Measurements from ENCODE around the gene PRPSAP1.
A peak's percentile ranks its signal among the peaks of the same experiment; 100 is the strongest.
"Not testable (repeated sequence)": the region's sequence is repeated elsewhere in the genome, so short reads cannot be mapped to it uniquely, and the experiment has no call there.

Gene PRPSAP1

DNA sequence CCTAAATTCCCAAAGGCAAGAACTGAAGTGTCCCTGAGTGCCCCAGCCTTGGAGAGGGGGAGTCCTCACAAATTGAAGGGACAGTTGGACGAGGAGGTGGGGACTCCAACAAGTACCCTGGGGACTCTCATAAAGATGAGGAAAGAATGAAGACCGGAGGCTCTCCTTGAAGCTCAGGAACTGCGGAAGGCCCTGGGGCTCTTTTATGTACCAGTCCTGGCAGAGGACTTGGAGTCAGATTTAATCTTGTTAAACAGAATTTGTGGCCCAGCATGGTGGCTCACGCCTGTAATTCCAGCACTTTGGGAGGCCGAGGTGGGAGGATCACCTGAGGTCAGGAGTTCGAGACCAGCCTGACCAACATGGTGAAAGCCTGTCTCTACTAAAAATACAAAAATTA, 6.1 kb upstream of the PRPSAP1 start:
- not testable (repeated sequence) for DNase-seq (ENCODE audit: low spot score)

DNA sequence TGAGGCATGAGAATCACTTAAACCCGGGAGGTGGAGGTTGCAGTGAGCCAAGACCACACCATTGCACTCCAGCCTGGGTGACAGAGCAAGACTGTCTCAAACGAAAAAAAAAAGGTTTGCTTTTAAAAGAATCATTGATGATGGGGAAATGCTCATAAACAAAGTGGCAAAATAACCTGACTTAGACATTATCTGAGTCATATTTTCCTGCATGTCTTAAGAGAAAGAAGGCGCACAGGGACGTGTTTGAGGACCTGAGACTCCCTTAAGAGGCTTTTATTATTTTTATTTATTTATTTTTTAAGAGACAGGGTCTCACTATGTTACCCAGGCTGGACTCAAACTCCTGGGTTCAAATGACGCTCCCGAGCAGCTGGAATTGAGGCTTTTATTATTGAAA, 5.7 kb upstream of the PRPSAP1 start:
- DNase-seq (ENCODE audit: low spot score): no peak

DNA sequence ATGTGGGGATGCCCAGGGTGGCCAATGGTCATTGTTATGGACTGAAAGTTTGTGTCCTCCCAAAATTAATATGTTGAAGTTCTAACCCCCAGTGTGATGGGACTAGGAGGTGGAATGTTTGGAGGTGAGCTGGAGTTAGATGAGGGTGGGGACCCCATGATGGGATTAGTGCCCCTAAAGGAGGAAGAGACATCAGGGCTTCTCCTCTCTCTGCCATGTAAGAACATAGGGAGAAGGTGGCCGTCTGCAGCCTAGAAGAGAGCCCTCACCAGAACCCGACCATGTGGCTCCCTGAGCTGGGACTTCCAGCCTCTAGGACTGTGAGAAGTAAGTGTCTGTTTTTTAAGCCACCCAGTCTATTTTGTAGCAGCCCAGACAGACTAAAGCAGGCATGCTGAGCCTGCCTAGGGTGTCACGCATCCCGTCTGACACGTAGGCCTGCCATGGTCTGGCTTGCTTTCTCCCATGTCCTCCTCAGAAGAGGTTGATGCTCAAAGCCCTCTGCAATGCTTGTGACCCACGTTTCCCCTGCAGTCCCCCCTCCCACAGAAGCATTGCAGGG, 4.0 kb upstream of the PRPSAP1 start:
- DNase-seq (ENCODE audit: low spot score): no peak

DNA sequence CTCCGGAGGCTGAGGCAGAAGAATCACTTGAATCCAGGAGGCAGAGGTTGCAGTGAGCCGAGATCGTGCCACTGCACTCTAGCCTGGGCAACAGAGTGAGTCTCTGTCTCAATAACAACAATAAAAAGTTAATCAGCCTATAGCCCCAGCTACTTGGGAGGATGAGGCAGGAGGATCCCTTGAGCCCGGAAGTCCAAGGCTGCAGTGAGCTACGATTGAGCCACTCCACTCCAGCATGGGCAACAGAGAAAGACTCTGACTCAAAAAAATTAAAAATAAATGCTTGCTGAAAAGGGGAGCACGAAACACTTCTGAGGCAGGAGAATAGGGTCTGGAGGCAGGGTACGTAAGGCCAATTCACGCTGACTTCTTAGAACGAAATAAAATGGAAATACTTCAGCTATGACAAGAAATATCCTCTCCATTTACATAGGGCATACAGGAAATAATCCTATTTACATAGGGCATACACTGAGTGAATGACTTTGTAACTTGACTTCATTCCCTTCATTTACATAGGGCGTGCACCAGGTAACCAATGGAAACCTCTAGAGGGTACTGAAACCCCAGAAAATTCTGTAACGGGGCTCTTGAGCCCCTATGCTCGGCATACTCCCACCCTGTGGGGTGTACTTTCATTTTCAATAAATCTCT, 3.2 kb upstream of the PRPSAP1 start:
- DNase-seq (ENCODE audit: low spot score): no peak

DNA sequence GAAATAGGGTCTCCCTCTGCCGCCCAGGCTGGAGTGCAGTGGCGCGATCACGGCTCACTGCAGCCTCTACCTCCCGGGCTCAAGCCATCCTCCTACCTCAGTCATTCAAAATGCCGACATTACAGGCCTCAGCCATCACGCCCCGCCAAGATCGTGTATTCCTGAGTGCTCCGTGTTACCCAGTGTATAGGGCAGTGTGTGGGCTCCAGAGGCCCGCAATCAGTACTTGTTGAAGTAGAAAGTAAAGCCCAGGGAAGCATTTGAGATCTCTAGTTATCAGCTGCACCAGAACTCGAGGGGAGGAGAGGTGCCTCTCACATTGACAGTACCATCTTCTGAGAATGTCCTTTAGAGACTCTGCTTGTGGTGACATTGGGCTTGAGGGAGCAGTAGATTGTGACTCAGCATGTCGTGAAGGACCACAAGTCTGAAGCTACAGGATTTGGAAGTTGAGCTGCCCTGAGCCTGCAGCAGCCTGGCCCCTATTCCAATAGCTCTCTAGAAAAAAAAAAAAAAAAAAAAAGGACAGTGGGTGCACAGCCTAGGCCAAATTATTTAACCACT, 1.1 kb upstream of the PRPSAP1 start:
- no peak for DNase-seq (ENCODE audit: low spot score)

DNA sequence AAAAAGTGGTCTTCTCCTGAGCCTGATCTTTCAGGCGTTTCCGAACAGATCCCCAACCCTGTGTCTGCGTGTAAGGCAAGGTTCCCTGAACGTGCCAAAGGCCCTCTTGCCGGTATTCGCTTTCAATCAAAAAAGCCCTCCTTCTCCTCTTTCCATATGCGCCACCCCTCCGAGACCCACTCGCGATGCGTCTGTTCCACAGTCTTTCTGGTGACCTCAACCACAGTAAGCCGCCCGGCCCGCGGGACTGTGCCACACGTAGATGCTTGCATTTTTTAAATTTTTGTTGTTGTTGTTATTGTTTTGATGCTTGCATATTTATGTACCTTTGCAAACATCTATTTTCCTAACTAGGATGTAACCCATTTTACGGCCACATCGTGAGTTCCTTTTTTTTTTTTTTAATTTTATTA, 607 bp upstream of the PRPSAP1 start:
- DNase-seq (ENCODE audit: low spot score): no peak

DNA sequence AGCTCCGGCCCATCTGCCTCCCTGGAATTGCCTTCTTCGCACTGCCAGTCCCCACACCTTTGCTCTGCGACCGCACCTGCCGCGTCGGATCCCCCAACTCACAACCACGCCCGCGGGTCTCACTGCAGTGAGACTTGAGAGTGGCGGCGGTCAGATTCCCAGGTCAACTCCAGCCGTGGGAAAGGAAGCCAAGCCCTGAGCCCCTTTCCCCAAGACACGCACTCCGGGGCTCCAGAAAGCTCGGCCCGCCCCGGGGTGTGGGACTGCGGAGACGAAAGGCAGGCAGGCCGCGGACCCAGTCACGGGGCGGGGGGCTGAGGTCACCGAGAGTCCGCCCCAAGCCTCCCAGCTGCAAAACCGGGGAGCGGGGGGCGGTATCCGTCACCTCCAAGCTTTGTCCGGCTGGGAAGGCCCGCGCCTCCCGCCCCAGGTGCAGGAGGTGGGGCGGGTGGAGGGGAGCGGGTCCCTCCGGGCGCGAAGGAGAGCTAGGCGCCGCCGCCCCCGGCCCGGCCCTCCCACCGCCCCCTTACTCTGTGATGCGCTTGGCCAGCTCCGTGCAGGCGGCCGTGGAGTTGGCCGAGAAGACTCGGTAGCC, 615 bp downstream of the PRPSAP1 start:
- DNase-seq (ENCODE audit: low spot score): peak; percentile 16

DNA sequence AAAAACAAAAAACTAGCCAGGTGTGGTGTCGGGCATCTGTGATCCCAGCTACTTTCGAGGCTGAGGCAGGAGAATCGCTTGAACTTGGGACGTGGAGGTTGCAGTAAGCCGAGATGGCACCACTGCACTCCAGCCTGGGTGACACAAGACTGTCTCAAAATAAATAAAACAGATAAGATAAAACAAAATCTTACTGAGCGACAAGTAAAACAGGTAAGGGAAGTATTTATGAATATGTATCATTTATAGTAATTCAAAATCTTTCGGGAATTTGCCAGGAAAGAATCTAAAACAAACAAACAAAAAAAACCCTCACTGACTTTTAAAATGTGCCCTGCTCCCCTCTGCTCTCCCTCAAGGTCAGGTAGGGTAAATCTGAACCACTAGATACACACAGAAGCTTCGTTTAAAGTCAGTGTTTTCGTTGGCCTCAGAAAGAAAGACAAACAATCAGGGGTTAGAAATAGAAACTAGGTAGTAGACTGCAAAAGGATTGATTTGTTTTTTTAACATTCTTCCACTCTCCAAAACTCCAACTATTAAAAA, 2.1 kb downstream of the PRPSAP1 start:
- no peak for DNase-seq (ENCODE audit: low spot score)

DNA sequence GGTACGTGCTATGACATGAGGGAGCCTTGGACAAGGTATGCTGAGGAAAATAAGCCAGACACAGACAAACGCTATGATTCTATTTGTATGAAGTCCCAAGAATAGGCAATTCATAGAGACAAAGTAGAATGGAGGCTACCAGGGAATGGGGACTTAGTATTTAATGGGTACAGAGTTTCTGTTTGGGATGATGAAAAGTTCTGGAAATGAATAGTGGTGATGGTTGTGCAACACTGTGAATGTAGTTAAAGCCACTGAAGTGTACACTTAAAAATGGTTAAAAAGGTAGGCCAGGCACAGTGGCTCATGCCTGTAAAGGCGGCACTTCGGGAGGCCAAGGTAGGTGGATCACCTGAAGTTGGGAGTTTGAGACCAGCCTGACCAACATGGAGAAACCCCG, 3.3 kb downstream of the PRPSAP1 start:
- DNase-seq (ENCODE audit: low spot score): no peak

DNA sequence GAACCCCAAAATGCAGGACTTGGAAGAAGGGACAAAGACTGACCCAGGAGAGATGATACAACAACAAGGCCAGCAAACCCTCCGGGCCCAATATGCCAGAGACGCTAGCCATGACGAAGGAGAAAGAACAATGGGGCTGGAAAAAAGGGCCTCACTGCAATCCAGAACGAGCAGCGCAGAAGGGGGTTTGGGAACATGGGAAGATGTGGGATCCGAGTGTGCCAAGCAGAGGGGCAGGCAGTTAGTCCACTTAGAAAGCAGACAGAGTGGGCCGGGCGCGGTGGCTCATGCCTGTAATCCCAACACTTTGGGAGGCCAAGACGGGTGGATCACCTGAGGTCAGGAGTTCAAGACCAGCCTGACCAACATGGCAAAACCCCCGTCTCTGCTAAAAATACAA, 6.8 kb downstream of the PRPSAP1 start:
- DNase-seq (ENCODE audit: low spot score): not testable (repeated sequence)

DNA sequence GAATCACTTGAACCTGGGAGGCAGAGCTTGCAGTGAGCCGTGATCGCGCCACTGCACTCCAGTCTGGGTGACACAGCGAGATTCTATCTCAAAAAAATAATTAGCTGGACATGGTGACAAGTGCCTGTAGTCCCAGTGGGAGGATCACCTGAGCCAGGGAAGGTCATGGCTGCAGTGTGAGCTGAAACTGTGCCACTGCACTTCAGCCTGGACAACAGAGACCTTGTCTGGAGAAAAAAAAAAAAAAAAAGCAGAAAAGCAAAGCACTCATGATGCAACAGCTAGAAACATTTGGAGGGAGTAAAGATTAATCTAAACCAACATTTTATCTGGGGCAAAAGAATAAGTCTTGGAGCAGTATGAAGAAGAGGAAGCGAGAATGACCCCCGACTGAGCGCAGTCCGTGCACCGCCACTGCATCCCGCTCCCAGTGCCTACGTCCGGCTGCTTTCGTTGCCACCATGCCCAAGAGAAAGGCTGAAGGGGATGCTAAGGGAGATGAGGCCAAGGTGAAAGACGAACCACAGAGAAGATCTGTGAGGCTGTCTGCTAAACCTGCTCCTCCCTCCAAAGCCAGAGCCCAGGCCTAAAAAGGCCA, 8.2 kb downstream of the PRPSAP1 start:
- DNase-seq (ENCODE audit: low spot score): no peak

DNA sequence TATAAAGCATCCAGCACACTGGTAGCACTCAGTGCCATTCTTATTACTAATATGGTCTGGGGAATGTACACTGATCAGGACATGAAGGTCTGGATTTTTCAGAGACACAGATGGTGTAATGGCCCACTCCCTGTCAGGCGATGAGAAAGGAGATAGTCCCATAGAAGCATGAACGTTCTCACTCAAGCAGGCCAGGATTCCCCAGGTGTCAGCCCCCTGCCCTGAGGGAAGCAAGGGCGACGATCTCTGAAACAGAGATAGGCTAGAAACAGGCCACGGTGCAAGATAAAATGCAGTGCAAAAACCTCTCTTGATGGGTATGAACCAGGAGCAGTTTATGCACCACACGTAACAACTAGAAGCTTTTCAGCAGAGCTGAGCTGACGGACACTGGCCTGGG, 10.6 kb downstream of the PRPSAP1 start:
- DNase-seq (ENCODE audit: low spot score): no peak

DNA sequence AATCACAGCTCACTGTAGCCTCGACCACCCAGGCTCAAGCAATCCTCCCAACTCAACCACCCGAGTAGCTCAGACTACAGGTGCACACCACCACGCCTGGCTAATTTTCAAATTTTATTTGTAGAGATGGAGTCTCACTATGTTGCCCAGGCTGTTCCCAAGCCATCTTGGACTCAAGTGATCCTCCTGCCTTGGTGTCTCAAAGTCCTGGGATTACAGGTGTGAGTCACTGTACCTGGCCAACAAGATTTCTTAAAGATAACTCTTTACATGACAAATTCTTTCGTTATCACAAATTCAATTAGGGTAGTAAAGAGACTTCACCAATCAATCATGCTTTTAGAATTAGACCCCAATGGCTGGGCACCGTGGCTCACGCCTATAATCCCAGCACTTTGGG, 12.4 kb downstream of the PRPSAP1 start:
- no peak for DNase-seq (ENCODE audit: low spot score)

DNA sequence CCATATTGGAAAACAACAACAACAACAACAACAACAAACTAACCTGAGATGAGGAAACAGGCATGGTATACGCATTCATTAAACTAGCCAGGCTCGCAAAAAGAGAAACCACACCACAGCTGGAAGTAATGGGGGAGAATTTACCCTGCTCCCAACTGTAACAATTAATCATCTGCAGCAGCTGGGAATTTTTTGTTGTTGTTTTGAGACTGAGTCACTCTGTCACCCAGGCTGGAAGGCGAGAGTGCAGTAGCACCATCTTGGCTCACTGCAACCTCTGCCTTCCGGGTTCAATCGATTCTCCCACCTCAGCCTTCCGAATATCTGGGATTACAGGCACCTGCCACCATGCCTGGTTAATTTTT, 16.3 kb downstream of the PRPSAP1 start:
- no peak for DNase-seq (ENCODE audit: low spot score)

DNA sequence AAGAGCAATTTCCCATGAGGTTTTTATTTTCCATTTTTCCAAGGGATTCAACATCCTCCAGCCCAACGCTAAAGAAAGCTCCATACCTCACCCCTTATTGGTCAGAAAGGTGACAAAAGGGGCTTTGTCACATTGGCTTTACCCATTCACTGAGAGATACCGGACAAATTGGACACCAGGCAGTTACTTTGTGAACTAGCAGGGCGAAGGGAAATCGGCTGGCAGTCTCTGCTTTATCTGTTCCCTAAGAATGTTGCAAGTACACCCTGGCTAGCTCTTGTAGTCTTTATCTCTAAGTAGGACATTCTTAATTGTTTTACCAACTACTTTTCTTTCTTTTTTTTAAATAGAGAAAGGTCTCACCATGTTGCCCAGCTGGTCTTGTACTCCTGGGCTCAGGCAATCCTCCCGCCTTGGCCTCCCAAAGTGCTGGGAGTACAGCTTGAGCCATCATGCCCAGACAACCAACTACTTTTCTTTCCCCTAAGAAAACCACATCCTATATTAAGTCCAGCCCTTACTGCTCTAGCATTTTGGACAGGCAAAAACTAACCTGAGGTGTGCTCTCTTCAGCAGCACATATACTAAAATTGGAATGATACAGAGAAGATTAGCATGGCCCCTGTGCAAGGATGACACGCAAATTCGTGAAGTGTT, 16.8 kb downstream of the PRPSAP1 start:
- DNase-seq (ENCODE audit: low spot score): no peak

DNA sequence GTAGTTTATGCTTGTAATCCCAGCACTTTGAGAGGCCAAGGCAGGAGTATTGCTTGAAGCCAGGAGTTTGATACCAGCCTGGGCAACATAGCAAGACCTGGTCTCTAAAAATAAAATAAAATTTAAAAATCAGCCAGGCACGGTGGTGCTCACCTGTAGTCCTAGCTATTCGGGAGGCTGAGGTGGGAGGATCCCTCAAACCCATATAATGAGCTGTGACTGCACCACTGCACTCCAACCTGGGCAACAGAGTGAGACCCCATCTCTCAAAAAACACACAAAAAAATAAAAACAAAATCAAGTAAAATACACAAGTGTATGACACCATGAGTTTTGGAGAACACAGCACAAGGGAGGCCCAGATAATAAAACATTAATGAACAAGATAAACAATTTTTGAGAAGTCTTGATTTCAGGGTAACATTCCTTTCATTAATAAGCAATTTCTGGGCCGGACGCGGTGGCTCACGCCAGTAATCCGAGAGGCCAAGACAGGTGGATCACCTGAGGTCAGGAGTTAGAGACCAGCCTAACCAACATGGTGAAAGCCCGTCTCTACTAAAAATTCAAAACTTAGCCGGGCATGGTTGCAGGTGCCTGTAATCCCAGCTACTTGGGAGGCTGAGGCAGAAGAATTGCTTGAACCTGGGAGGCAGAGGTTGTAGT, 17.9 kb downstream of the PRPSAP1 start:
- DNase-seq (ENCODE audit: low spot score): no peak

DNA sequence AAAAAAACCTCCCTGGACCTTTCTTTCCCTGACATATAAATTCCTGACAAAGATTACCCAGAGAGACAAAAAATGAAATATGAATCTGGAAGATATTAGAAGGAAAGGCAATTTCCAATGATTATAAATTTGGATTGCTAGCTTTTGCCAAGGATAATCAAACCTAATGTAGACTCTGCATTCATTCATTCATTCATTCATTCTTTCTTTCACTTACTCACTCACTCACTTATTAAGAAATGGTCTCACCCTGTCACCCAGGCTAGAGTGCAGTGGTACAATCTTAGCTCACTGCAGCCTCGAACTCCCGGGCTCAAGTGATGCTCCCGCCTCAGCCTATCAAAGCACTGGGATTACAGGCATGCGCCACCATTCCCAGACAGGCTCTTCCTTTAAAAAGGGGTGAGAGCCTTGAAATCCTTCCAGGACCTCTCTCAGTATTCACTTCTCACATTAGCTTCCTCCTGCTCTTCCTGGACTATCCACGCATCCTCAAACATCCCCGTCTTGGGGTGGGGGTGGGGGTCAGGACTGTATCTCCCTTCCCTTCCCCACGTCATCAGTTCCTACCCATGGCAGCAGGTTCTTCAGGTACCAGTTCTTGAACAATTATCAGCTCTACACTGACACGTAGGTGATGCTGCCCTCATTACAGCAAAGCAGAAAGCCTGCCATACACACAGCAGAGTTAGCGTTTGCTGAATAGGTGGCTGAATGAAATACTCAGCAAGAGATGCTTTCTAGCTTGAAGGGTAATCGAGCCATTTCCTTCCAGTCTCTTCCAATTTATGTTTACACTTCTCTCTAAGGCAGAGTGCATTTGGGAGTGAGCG, 19.8 kb downstream of the PRPSAP1 start:
- DNase-seq (ENCODE audit: low spot score): no peak

DNA sequence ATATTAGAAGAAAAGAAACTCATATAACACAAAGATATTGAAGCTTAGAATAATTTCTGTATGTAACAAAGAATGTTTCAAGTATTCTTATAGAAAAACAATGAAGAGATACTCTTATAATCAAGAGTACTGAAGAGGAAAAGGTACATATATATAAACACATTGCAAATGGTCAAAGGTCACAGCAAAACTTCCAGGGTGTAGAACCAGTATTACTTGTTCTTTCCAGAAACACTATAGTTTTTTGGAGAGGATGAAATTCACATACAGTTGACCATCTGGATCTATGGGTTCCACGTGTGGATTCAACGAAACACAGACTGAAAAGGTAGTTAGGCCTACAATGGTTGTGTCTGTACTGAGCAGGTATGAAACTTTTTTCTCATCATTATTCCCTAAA, 22.6 kb downstream of the PRPSAP1 start:
- DNase-seq (ENCODE audit: low spot score): no peak

DNA sequence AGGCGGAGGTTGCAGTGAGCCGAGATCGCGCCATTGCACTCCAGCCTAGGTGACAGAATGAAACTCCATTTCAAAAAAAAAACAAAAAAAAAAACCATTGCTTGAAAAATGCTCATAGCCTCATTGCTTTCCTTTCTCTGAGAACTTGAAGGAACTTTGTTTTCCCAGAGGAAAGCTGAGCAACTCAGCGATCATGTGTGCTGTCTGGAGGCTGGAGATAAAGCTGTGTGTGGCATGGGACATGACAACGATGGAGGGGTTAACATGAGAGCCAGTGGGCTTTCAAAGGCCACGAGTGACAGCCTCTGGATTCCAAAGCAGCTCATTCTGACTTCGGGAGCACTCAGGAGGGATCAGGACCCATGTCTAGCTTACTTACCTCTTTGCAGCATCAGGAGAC, 24.1 kb downstream of the PRPSAP1 start:
- DNase-seq (ENCODE audit: low spot score): no peak

DNA sequence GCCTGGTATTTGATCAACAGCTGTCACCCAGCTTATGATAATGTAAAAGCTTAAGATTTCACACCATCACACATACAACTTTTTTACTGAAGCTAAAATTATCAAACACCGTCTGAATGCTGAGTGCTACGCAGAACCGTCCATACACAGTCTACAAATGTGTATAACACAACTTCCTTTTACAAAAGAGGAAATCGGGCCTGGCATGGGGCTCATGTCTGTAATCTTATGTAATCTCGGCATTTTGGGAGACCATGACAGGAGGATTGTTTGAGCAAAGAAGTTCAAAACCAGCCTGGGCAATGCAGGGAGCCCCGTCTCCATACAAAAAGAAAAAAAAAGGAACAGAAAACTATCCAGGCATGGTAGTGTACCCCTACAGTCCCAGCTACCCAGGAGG, 26.0 kb downstream of the PRPSAP1 start:
- DNase-seq (ENCODE audit: low spot score): no peak

DNA sequence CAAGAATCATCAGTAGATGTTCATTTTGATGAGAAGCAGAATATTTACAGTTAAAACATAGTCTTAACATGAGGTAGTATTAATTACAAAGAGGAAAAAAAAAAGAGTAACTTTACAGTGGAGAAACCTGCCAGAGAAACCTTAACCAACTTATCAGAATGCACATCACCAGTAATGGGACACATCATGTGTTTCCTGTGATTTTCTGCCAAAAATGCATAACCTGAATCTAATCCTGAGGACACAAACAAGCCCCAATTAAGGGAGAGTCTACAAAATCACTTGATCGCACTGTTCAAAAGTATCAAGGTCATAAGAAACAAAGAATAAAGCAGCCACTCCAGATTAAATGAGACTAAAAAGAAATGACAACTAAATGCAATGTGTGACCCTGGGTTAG, 27.4 kb downstream of the PRPSAP1 start:
- no peak for DNase-seq (ENCODE audit: low spot score)
